Activated effector memory CD4-positive, alpha-beta T cell treated with anti-CD3 and anti-CD28 coated beads, Interleukin-2, amount 50 U/mL, for 16 hours (primary cell): ENCODE measurements around the gene CFAP97D1.
"Not testable (repeated sequence)": the region's sequence is repeated elsewhere in the genome, so short reads cannot be mapped to it uniquely, and the experiment has no call there.

ENCODE experiments used
- DNase-seq: peaks from one replicate; pipeline ENCODE4 v3.0.0-alpha.2; 2020

CFAP97D1 gene

DNA sequence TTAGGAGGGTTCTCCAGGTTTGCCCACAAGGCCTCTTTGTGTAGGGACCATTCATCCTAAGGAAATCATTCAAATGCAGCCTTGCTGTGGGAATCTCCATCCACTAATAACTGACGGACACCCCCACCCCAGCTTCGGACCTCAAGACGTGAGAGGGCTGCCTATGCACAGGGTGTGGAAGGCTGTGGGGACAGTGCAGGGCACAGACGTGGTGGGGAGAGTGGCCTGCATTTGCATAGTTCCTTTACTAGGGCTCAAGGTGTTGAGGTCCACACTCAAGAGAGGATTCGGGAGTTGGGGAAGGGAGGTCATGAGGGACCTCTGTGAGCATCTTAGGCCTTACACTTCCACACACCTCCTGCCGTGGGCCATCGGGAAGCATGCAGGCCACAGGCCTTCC lies 11.3 kb upstream of the CFAP97D1 start:
- DNase-seq = no peak

DNA sequence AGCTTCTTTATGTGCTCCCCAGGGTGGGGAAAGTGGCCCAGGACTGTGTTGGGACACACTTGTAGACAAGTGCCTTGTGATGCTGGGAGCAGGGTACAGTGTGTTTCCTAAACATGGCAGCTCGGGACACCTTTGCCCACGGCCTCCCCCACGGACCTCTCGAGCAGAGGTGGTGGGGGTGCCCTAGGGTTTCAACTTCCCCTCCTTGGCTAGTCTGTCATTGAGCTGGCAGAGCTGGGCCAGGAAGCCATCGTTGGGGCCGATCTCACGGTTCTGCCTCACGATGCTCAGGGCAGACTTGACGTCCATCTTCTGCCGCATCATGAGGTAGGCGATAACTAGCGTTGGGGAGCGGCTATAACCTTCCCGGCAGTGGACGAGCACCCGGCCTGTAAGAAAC lies 10.8 kb upstream of the CFAP97D1 start:
- no peak for DNase-seq

DNA sequence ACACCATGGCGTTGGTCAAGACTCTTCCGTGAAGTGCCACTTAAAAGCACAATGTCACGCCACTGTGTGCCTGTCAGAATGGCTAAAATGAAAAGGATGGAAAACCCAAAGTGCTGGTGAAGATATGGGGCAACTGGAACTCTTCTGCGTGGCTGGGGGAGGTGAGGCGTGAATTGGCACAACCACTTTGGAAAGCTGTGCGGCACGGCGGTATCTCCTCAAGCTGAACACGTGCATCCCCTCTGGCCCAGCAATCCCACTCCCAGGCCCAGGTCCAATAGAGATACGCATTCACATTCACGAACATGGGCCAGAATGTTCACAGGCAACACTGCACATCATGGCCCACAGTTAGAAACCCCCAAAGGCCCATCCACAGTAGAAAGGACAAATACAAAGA lies 10.4 kb upstream of the CFAP97D1 start:
- DNase-seq = no peak

DNA sequence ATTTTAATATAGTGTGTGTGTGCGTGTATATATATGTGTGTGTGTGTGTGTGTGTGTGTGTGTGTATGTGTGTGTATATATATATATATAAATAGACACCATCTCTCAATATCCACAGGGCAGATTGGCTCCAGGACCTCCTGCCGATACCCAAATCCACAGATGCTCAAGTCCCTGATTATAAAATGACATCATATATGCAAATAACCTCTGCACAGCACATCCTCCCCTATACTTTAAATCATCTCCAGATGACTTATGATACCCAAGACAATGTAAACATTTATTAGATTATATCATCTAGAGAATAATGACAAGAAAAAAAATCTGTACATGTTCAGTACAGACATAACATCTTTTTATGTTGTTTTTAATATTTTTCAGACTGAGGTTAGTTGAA lies 9.3 kb upstream of the CFAP97D1 start:
- no peak for DNase-seq

DNA sequence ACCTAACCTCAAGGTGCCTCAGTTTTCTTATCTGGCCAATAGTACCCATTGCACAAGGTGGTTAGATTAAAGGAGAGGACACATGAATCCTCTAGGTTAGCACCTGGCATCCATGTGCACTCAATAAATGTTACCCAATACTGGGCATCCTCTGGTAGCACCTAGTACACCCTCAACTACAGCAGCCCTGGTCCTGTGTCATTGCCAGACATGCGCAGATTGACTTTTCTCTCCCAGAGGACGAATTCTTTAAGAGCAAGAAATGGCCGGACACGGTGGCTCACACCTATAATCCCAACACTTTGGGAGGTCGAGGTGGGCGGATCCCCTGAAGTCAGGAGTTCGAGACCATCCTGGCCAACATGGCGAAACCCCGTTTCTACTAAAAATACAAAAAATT lies 8.8 kb upstream of the CFAP97D1 start:
- no peak for DNase-seq

DNA sequence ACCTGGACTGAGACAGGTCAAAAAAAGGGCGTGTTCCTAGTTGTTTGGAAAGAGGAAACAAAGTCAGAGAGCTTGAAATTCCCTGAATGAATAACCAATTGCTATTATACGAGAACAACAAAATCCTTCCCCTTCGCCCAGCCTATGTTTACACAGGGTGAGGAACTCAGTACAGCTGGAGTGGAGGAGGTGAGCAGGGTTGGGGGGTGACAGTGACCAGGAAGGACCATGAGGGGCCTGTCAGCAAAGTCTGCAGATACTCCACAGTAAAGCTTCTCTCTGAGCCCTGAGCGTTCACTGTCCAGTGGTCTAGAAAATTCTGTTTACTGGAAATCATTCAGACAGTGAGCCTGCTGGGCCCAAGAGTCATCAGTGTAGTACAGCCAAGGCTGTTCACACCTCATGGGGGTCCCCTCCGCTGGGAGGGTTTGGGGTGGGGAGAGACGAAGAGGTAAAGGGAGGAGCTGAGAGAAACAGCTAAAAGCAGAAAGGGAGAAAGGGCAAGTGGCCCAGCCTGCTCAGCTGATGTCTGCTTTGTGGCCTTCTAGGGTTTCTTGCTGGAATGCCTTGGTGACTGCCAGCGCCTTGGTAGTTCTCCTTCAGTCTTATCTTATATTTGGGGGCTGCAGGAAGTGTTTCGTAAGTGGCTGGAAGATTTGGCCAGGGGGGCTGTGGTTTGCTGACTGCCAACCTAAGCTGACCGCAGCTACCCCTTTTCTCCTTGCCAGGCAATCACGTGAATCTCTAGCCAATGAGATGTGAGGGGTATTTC lies 7.2 kb upstream of the CFAP97D1 start:
- DNase-seq = no peak

DNA sequence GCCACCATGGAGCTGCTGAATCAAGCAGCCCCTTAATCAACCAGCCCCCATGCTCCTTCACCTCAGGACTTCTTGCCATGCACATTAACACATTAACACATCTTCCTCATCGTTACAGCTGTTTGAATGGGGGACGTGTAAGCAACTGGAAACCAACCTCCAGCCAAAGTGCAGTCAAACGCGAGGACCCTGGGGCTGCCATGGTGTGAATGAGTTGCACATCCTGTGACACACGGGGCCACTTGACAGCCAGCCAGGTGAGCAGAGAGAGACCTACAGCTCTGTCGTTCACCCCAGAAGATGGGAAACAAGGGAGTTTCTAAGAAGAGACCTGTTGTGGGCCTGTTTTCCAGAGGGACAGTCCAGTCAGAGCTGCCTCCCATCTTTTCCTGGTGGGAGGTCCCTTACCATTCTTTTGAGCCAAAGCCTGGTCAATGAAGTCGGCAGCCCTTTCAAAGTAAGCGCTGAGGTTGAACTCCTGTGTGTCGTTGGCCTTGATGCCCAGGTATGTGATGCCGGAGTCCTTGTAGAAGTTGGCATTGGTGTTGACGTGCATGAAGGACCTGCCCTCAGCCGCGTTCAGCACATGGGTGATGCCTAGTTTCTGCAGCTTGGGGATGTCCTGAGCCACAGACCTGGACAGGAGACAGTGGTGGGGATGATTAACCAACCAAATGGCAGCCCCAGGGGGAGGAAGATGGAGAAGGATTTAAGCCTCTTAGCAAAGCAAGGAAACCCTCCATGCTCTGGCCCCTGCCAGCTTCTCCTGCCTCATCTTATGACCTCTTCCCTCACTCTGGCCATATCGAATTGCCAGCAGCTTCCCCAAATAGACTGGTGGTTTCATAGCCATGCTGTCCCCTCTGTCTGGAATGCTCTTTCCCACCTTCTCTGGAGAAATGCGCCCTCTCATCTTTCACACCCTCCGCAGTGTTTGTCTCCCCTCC lies 5.7 kb upstream of the CFAP97D1 start:
- DNase-seq = no peak

DNA sequence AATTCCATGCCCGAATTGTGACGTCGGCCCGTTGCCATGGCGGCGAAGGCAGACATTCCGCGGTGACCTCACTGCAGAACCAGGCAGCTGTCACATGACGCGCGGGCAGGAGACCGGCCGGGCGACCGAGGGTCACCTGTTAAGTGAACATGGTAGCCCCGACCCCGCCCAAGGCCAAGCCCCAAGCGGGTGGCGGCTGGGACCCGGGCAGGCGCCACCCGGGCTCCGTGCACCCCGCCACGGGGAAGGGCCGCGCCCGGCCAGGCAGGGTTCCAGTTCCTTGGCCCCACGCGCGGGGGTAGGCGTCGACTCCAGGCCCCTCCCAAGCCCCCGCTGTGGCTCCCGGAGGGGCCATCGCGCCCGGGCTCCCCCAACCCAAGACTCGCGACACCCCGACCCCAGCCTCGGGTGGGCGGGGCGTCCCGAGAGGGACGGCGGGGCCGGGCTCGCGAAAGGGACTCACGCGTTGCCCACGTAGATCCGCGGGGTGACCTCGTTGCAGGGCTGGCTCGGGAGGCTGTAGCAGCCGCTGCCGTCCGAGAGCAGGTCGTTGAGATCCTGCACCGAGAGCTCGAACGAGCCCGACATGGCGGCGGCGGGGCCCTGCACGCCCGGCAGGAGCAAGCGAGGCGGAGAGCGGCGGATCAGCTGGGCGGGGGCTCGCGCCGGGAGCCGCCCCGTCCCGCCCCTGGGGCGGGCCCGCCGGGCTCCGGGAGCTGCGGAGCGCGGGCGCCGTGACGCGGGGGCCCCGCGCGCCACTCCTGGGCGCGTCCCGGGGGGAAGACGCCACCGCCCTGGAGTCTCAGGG lies 1.7 kb upstream of the CFAP97D1 start, which contains the start of gene DUSP3:
DUSP3 (minus strand) TSS at position 641 of the 808 bp plus-strand sequence; CDS start at position 588, 53 bp downstream.
- peak; percentile 90 for DNase-seq

DNA sequence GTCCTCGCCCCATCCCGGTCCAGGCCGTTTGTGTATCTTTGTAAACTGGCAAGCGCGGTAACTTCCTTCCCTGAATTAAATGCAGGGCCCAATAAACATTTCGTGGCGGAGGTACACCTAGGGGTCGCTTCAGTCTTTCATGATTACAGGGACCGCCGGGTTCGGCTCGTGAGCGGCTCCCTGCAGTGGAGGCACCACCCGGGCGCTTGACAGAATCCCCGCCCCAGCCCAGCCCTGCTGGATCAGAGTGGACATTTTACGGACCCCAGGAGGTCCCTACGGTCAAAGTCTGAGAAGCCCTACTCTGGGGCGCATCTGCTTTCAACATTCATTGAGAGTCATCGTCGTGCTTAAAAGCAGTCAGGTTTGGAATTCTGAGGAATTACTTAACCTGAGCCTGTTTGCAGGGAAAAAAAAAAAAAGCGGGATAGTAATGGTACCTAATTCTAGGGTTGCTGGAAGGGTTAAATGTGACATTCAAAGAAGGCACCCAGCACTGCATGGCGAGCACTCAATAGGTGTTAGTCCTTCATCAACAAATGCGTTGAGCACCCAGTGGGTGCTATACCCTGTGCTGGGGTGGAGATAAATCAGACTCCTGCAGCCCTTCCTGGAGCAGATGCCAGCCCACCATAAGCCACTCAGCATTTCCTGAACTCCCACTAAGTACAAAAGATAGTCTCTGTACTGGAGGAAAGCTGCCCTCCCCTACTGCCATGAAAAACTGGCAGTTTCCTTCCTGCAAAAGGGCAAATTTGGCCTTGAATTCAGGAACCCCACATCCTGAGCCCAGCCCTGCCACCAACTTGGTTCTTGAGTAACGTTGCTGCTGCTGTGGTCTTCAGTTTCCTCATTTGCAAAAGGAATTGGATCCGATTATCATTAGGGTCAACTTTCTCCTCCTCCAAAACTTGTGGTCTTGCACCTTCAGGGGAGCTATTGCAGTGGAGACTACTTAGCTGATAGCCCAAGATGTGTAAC lies 800 bp upstream of the CFAP97D1 start:
- DNase-seq = no peak

DNA sequence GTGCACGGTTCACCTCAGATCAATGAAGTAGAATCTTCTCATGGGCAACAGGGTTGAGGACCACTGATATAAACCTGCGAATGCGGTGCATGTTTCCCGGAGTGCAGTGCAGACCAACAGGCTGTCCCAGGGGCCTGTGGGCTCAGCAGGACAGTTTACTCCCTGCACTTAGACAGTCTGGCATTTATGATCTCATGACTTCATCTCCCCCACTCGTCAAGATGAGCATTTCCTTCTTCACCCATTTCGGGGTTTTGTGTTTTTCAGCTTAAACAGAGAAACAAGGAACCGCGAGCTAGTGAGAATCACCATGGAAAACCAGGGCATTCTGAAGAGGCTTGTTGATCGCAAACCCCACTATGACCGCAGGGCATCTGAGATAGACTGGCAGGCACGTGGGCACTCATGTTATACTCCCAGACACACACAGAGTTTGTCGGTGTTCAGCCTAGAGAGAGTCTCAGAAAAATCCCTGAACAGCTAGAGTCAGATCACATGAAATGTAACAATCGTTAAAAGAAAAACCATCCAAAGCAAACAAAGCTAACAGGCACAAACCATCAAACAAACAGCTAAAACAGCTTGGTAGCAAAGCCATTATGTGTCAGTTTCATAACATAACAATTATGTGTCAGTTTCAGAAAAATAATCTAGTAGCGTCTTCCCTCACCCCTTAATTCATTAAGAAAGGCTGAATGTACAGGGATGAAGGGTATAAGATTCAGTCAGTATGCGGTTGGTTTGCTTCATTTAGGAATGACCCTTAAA lies 2.9 kb downstream of the CFAP97D1 start:
- DNase-seq = no peak

DNA sequence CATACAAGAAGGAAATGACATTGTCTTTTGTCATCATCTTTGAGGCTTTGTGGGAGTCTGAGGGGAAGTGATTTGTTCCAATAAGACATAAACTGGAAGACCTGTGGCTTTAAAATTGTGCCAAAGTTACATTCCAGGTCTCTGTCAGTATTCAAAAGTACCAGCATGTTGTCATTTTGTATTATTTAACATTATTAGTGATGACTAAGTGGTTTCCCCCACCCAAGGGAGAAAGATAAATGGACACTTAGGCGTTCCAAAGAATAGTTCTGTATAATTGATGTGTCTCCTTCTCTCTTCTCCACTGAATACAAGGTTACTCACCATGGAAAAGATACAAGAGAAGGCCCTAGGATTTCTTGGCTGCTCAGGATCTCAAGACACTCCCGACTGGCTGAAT lies 3.8 kb downstream of the CFAP97D1 start:
- no peak for DNase-seq

DNA sequence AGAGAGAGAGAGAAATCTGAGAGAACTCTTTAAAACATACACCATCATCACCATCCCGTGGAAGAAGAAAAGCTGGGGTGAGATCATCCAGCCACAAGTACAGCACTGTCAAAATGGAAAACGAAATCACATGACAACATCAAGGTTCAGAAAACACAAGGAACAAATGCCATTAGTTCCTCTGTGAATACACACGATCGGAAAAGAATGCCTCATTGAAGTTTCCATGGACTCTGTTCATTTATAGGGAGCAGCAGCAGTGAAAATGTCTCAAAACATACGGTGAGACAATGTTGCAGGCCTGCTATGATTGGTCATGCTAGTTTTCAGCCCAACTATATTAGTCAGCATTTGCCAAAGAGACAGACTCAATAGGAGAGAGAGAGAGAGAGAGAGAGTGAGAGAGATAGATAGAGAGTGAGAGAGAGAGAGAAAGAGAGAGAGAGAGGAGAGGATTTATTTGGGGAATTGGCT lies 4.4 kb downstream of the CFAP97D1 start:
- no peak for DNase-seq

DNA sequence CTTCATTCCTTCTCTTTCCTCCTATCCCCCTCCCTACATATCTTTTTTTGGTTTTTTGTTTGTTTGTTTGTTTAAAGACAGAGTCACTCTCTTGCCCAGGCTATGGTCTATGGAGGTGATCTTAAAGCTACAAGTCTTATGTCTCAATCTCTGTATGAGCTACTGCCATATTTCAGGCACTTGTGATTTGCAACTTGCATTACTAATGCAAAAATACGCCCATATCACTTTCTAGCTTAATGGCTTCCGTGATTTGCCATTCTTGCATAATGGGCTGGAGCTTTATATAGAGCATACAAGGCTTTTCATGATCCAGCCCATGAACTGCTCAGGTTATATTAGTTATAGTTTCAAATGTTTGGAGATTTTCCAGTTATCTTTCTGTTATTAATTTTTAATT lies 7.5 kb downstream of the CFAP97D1 start:
- DNase-seq = no peak

DNA sequence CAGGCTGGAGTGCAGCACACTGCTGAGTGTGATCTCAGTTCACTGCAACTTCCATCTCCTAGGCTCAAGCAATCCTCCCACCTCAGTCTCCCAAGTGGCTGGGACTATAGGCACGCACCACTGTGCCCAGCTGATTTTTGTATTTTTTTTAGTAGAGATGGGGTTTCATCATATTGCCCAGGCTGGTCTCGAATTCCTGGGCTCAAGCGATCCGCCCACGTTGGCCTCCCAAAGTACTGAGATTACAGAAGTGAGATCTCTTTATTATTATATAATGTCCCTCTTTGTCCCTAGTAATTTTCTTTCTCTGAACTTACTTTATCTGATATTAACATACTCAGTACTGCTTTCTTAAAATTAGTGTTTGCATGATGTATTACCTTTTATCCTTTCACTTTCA lies 8.3 kb downstream of the CFAP97D1 start:
- no peak for DNase-seq

DNA sequence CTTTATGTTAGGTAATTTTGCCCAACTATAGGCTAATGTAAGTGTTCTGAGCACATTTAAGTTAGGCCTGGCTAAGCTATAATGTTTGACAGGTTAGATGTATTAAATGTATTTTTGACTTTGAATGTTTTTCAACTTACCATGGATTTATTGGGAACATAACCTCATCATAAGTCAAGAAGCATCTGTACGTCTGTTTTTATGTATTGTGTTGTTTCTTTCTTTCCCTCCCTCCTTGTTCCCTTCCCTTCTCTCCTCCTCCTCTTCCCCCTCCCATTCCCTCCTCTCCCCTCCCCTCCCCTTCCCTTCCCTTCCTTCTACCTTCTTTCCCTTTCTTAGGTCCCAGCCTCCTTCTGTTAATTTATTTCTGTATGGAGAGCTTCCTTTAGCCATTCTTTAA lies 9.2 kb downstream of the CFAP97D1 start:
- no peak for DNase-seq

DNA sequence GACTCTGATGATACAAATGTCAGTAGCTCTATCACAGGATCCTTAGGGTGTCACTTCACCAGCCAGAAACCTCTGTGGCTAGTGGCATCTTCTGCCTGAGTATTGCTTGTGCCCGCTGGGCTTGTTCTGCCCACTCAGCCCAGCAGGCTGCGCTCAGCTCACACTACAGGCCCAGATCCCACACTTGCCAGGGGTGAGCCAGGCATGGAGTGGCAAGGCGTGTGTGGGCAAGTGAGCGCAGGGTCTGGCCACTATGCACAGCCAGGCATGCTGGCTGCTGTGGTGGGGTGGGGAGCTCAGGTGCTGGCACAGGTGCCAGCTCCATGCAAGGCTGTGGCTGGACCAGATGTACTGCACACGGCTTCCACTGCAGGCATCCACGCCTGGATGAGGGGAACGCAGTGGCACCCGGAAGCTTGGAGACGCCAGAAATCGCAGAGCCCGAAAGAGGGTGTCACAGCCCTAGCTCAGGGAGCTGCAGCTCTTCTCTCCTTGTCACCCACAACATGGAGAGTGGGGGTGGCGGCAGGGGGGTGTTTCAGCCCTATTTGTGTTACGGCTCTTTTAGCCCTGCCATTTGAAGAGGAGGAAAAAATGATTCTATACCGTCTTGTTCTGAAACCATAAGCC lies 10.2 kb downstream of the CFAP97D1 start:
- DNase-seq = no peak

DNA sequence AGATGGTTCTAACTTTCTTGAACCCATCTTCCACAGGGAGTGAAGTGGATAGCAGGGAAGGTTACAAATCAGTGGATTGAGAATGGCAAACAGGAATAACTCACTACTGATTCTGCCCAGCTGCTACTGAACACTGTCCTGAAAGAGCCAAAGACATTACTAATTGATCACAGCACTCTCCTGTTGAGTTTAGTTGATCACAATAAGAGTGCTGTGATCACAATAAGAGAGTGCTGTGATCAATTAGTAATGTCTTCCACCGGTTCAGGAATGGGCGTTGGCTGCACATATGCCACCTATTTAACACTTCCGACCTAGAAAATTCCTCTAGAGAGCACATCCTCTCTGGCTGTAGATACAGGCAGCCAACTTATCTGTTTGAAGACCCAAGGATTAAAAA lies 11.4 kb downstream of the CFAP97D1 start:
- DNase-seq = no peak

DNA sequence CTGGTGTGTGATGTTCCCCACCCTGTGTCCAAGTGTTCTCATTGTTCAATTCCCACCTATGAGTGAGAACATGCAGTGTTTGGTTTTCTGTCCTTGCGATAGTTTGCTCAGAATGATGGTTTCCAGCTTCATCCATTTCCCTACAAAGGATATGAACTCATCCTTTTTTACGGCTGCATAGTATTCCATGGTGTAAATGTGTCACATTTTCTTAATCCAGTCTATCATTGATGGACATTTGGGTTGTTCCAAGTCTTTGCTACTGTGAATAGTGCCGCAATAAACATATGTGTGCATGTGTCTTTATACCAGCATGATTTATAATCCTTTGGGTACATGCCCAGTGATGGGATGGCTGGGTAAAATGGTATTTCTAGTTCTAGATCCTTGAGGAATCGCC lies 12.4 kb downstream of the CFAP97D1 start:
- DNase-seq = not testable (repeated sequence)

DNA sequence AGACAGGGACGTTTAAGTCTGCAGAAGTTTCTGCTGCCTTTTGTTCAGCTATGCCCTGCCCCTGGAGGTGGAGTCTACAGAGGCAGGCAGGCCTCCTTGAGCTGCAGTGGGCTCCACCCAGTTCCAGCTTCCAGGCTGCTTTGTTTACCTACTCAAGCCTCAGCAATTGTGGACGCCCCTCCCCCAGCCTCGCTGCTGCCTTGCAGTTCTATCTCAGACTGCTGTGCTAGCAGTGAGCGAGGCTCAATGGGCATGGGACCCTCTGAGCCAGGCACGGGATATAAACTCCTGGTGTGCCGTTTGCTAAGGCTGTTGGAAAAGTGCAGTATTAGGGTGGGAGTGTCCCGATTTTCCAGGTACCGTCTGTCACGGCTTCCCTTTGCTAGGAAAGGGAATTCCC lies 17.8 kb downstream of the CFAP97D1 start:
- DNase-seq = not testable (repeated sequence)

DNA sequence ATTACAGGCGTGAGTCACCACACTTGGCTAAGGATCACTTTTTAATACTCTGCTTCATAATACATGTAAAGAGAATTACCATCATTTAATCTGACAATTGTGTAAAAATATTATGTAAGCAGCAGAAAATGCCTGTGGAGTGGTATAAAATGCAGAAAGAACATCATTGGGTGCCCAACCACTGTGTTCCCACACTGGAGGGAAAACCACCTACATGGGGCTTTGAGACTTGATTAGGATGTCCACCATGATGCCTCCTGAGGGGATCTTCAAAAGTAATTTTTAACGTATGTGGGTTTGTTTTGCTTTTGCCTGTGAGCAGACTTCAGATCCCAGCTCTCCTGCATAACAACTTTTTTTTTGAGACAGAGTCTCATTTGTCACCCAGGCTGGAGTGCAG lies 18.8 kb downstream of the CFAP97D1 start:
- DNase-seq = no peak
